ENCODE measurements around the gene SAFB. TPM values are rescaled to one million over a fixed set of nuclear protein-coding genes. Genes with fewer than 3 reads are reported as not detected.

The SAFB gene
- polyA plus RNA-seq, 3 donors from 2014 or later = 6.4 to 103 (median 29.6) TPM

- H3K27me3 Mint-ChIP-seq (ENCODE audit: low read depth in 3 of 3) = peaks cover 7 to 21% (median 16%) of the 10 kb centered on the region in 3 donors
- H3K9me3 Mint-ChIP-seq = no peaks in the 10 kb centered on the region
- peak in 1 of 3 donors; percentile 28 for DNase-seq
- H3K36me3 Mint-ChIP-seq = no peaks in the 10 kb centered on the region
- peak overlapping the region; percentile 84 to 96 (median 90) for H3K27ac Mint-ChIP-seq
- H3K4me3 Mint-ChIP-seq = peak overlapping the region; percentile 91 to 94 (median 93)
- peaks cover 31 to 35% of the 10 kb centered on the region in 2 donors for H3K4me1 Mint-ChIP-seq
Observed at GRCh38 chr19:5690955-5691821, 68.3 kb downstream of the SAFB start.

GRCh38 chr19:5691822-5692722 is 69.2 kb downstream of the SAFB start:
- no peaks in the 10 kb centered on the region for H3K9me3 Mint-ChIP-seq
- peaks cover 25 to 31% of the 10 kb centered on the region in 2 donors for H3K4me1 Mint-ChIP-seq
- peaks cover 7 to 23% (median 16%) of the 10 kb centered on the region in 3 donors for H3K27me3 Mint-ChIP-seq (ENCODE audit: low read depth in 3 of 3)
- peak overlapping the region in 5 of 6 donors; percentile 34 to 81 (median 64) for H3K27ac Mint-ChIP-seq
- DNase-seq = no peak
- H3K36me3 Mint-ChIP-seq = no peaks in the 10 kb centered on the region
- peak overlapping the region; percentile 39 to 91 (median 57) for H3K4me3 Mint-ChIP-seq

- DNase-seq = no peak
- Mint-ChIP-seq H3K27ac (peak overlapping the region in 4 of 6 donors; percentile 24 to 41 (median 32)), H3K9me3 (no peaks in the 10 kb centered on the region), H3K36me3 (no peaks in the 10 kb centered on the region), H3K27me3 (ENCODE audit: low read depth in 3 of 3) (peaks cover 7 to 23% (median 16%) of the 10 kb centered on the region in 3 donors), H3K4me1 (peaks cover 25 to 31% of the 10 kb centered on the region in 2 donors), H3K4me3 (peak overlapping the region in 4 of 5 donors; percentile 15 to 65 (median 54))
Observed at GRCh38 chr19:5692723-5693194, 69.9 kb downstream of the SAFB start.

GRCh38 chr19:5693195-5694166 is 70.6 kb downstream of the SAFB start:
- Mint-ChIP-seq H3K9me3 (no peaks in the 10 kb centered on the region), H3K27me3 (ENCODE audit: low read depth in 3 of 3) (peaks cover 7 to 23% (median 16%) of the 10 kb centered on the region in 3 donors), H3K4me1 (peaks cover 20 to 26% of the 10 kb centered on the region in 2 donors), H3K36me3 (no peaks in the 10 kb centered on the region), H3K27ac (peak overlapping the region in 1 of 6 donors; percentile 14), H3K4me3 (no peak overlapping the region)
- DNase-seq = no peak

- no peaks in the 10 kb centered on the region for H3K9me3 Mint-ChIP-seq
- peaks cover 7 to 23% (median 16%) of the 10 kb centered on the region in 3 donors for H3K27me3 Mint-ChIP-seq (ENCODE audit: low read depth in 3 of 3)
- DNase-seq = no peak
- peak overlapping the region in 1 of 6 donors; percentile 14 for H3K27ac Mint-ChIP-seq
- peaks cover 18 to 24% of the 10 kb centered on the region in 2 donors for H3K4me1 Mint-ChIP-seq
- H3K4me3 Mint-ChIP-seq = no peak overlapping the region
- peaks cover 0 to 4% (median 0%) of the 10 kb centered on the region in 3 donors for H3K36me3 Mint-ChIP-seq
Observed at GRCh38 chr19:5694167-5694955, 71.5 kb downstream of the SAFB start.

GRCh38 chr19:5694956-5695648 is 72.2 kb downstream of the SAFB start:
- Mint-ChIP-seq H3K4me3 (no peak overlapping the region), H3K36me3 (peaks cover 0 to 4% (median 0%) of the 10 kb centered on the region in 3 donors), H3K27me3 (ENCODE audit: low read depth in 3 of 3) (peaks cover 3 to 18% (median 12%) of the 10 kb centered on the region in 3 donors), H3K9me3 (no peaks in the 10 kb centered on the region), H3K27ac (no peak overlapping the region), H3K4me1 (peaks cover 12 to 19% of the 10 kb centered on the region in 2 donors)
- DNase-seq = no peak

GRCh38 chr19:5695649-5696195 is 72.8 kb downstream of the SAFB start:
- no peak for DNase-seq
- Mint-ChIP-seq H3K4me3 (no peak overlapping the region), H3K4me1 (peaks cover 6 to 14% of the 10 kb centered on the region in 2 donors), H3K27me3 (ENCODE audit: low read depth in 3 of 3) (peaks cover 0 to 13% (median 6%) of the 10 kb centered on the region in 3 donors), H3K27ac (no peak overlapping the region), H3K9me3 (no peaks in the 10 kb centered on the region), H3K36me3 (peaks cover 0 to 4% (median 0%) of the 10 kb centered on the region in 3 donors)

- Mint-ChIP-seq H3K36me3 (peaks cover 0 to 4% (median 0%) of the 10 kb centered on the region in 3 donors), H3K27me3 (ENCODE audit: low read depth in 3 of 3) (peaks cover 0 to 9% (median 6%) of the 10 kb centered on the region in 3 donors), H3K9me3 (no peaks in the 10 kb centered on the region), H3K4me3 (no peak overlapping the region), H3K4me1 (peaks cover 0 to 9% of the 10 kb centered on the region in 2 donors), H3K27ac (no peak overlapping the region)
- DNase-seq = no peak
Observed at GRCh38 chr19:5696196-5697021, 73.5 kb downstream of the SAFB start.

GRCh38 chr19:5697022-5697889 is 74.4 kb downstream of the SAFB start:
- Mint-ChIP-seq H3K27ac (no peak overlapping the region), H3K4me1 (peaks cover 0 to 7% of the 10 kb centered on the region in 2 donors), H3K36me3 (peaks cover 0 to 4% (median 0%) of the 10 kb centered on the region in 3 donors), H3K27me3 (ENCODE audit: low read depth in 3 of 3) (peaks cover 1 to 11% (median 3%) of the 10 kb centered on the region in 3 donors), H3K9me3 (no peaks in the 10 kb centered on the region), H3K4me3 (no peak overlapping the region)
- DNase-seq = no peak

Data from immature natural killer cell (primary cell).